ENCODE results near the gene JDP2.

Gene JDP2

GRCh38 chr14:75497191-75497590, 69.4 kb downstream of the JDP2 start:
- no peaks in the 10 kb centered on the region for H3K27me3 ChIP-seq (ENCODE audit: low read length)
- H4K20me1 ChIP-seq (ENCODE audit: low read depth, low read length), result no peaks in the 10 kb centered on the region
- H3F3A ChIP-seq (ENCODE audit: insufficient read depth), result peaks cover 39% of the 10 kb centered on the region
- H3K27ac ChIP-seq (ENCODE audit: low read depth, low read length), result peak overlapping the region; percentile 96
- H3K9me3 ChIP-seq (ENCODE audit: insufficient read depth, low read length), result no peaks in the 10 kb centered on the region
- H3K9me2 ChIP-seq (replicated peaks; ENCODE audit: insufficient read depth, low read length), result no peaks in the 10 kb centered on the region
- no peaks in the 10 kb centered on the region for H3K36me3 ChIP-seq (ENCODE audit: low read length)
- peak overlapping the region; percentile 10; the same call in 1 of the 2 replicates for H3K9ac ChIP-seq (ENCODE audit: low read length)
- no peaks in the 10 kb centered on the region for H3K79me2 ChIP-seq (ENCODE audit: insufficient read depth, low read length)
- no peak overlapping the region for H3K4me3 ChIP-seq (ENCODE audit: insufficient read depth, low read length, poor library complexity, severe bottlenecking)
- TF ChIP-seq EZH2phosphoT487 (conservative IDR thresholded peaks at IDR 0.05; ENCODE audit: low read length), result no peak
- TF ChIP-seq, protein P1, sequence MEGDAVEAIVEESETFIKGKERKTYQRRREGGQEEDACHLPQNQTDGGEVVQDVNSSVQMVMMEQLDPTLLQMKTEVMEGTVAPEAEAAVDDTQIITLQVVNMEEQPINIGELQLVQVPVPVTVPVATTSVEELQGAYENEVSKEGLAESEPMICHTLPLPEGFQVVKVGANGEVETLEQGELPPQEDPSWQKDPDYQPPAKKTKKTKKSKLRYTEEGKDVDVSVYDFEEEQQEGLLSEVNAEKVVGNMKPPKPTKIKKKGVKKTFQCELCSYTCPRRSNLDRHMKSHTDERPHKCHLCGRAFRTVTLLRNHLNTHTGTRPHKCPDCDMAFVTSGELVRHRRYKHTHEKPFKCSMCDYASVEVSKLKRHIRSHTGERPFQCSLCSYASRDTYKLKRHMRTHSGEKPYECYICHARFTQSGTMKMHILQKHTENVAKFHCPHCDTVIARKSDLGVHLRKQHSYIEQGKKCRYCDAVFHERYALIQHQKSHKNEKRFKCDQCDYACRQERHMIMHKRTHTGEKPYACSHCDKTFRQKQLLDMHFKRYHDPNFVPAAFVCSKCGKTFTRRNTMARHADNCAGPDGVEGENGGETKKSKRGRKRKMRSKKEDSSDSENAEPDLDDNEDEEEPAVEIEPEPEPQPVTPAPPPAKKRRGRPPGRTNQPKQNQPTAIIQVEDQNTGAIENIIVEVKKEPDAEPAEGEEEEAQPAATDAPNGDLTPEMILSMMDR (IDR thresholded peaks at IDR 0.05; ENCODE audit: insufficient read depth, low read length, poor library complexity, severe bottlenecking), result no peak
- no peak overlapping the region for H3K4me2 ChIP-seq (ENCODE audit: low read depth, low read length, poor library complexity, severe bottlenecking)
- H2AFZ ChIP-seq (ENCODE audit: low read depth, low read length, severe bottlenecking), result peak overlapping the region; percentile 55

DNA sequence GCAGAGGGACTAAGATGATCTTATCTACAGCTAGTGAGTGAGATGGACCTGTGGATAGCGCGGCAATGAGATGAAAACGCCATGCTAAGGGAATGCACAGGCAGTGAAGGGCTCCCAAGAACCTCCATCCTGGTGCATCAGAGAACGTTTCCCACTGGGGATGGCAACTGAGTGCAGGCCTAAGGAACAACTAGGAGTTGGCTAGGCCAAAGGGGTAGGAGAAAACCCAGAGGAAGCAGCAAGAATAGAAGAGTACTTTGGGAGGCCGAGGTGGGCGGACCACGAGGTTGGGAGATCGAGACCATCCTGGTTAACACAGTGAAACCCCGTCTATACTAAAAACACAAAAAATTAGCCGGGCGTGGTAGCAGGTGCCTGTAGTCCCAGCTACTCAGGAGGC, 69.9 kb downstream of the JDP2 start:
- no peaks in the 10 kb centered on the region for H4K20me1 ChIP-seq (ENCODE audit: low read depth, low read length)
- H3K4me3 ChIP-seq (ENCODE audit: insufficient read depth, low read length, poor library complexity, severe bottlenecking), result no peak overlapping the region
- H3K27ac ChIP-seq (ENCODE audit: low read depth, low read length), result peak overlapping the region; percentile 96
- TF ChIP-seq, protein P1 (IDR thresholded peaks at IDR 0.05; ENCODE audit: insufficient read depth, low read length, poor library complexity, severe bottlenecking), result no peak
- TF ChIP-seq EZH2phosphoT487 (conservative IDR thresholded peaks at IDR 0.05; ENCODE audit: low read length), result no peak
- no peaks in the 10 kb centered on the region for H3K9me2 ChIP-seq (replicated peaks; ENCODE audit: insufficient read depth, low read length)
- H3K27me3 ChIP-seq (ENCODE audit: low read length), result no peaks in the 10 kb centered on the region
- H3K36me3 ChIP-seq (ENCODE audit: low read length), result no peaks in the 10 kb centered on the region
- H3K79me2 ChIP-seq (ENCODE audit: insufficient read depth, low read length), result no peaks in the 10 kb centered on the region
- H3K4me2 ChIP-seq (ENCODE audit: low read depth, low read length, poor library complexity, severe bottlenecking), result no peak overlapping the region
- H2AFZ ChIP-seq (ENCODE audit: low read depth, low read length, severe bottlenecking), result peak overlapping the region; percentile 55
- peaks cover 33% of the 10 kb centered on the region for H3F3A ChIP-seq (ENCODE audit: insufficient read depth)
- H3K9ac ChIP-seq (ENCODE audit: low read length), result peak overlapping the region; percentile 10; the same call in 1 of the 2 replicates
- H3K9me3 ChIP-seq (ENCODE audit: insufficient read depth, low read length), result no peaks in the 10 kb centered on the region

DNA sequence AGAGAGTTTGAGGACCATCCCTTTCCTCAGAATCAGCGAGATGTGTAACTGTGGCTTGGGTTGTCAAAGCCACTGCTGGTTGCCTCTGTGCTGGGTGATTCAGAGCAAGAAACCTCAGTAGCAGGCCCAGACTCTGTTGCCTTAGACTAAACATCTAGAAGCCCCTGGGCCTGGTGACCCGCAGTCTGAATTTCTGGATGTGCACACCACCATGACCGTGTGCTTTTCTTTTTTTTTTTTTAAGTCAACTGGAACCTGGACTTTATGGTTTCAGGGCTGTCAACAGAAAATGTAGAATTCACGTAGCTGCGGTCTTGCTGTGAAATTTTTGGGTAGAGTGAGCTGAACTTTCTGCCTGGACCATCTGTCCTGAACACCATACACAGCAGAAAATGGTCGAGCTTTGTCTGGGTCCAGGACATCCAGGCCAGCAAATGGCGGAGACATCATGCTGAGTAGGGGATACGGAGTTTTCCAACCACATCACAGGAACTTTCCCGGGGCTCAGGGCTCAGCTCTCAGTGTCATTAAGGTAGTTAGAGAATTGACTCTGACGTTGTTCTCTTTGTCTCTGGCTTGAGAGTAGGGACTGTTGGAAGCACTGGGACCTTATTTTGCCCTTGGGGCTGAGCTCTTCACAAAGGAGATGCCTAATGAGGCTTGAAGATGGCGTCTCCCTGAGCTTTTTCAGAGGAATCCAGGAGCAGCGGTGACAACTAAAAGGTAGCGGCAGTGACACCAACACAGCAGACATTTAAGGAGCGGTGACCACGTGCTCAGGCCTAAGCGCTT, 71.5 kb downstream of the JDP2 start:
- no peaks in the 10 kb centered on the region for H4K20me1 ChIP-seq (ENCODE audit: low read depth, low read length)
- H3K4me2 ChIP-seq (ENCODE audit: low read depth, low read length, poor library complexity, severe bottlenecking), result no peak overlapping the region

More for the DNA sequence above, 71.5 kb downstream of the JDP2 start:
- Histone ChIP-seq H3K36me3 (ENCODE audit: low read length) (no peaks in the 10 kb centered on the region), H3K9ac (ENCODE audit: low read length) (no peak overlapping the region), H3K27me3 (ENCODE audit: low read length) (no peaks in the 10 kb centered on the region), H2AFZ (ENCODE audit: low read depth, low read length, severe bottlenecking) (no peak overlapping the region), H3K79me2 (ENCODE audit: insufficient read depth, low read length) (no peaks in the 10 kb centered on the region), H3F3A (ENCODE audit: insufficient read depth) (peaks cover 18% of the 10 kb centered on the region), H3K4me3 (ENCODE audit: insufficient read depth, low read length, poor library complexity, severe bottlenecking) (no peak overlapping the region), H3K9me2 (replicated peaks; ENCODE audit: insufficient read depth, low read length) (no peaks in the 10 kb centered on the region), H3K9me3 (ENCODE audit: insufficient read depth, low read length) (no peaks in the 10 kb centered on the region), H3K27ac (ENCODE audit: low read depth, low read length) (no peak overlapping the region)
- TF ChIP-seq EZH2phosphoT487 (conservative IDR thresholded peaks at IDR 0.05; ENCODE audit: low read length), result no peak
- TF ChIP-seq, protein P1 (IDR thresholded peaks at IDR 0.05; ENCODE audit: insufficient read depth, low read length, poor library complexity, severe bottlenecking), result no peak

Data from SU-DHL-6 (cell line).